ENCODE results near the gene HOXA9.

Gene HOXA9

GRCh38 chr7:27185854-27186667 is 20.7 kb upstream of the HOXA9 start (continued):
- no peak for TF ChIP-seq PRDM2 (tag by site-specific recombination; IDR thresholded peaks at IDR 0.05; ENCODE audit: borderline replicate concordance)
- TF ChIP-seq ZNF214 (tag by site-specific recombination; IDR thresholded peaks at IDR 0.05; ENCODE audit: borderline replicate concordance): no peak
- peak; percentile 84 for TF ChIP-seq SP2 (tag by site-specific recombination; IDR thresholded peaks at IDR 0.05)
- TF ChIP-seq REST (tag by site-specific recombination; IDR thresholded peaks at IDR 0.05): no peak
- no peak for TF ChIP-seq ZNF354C (tag by site-specific recombination; IDR thresholded peaks at IDR 0.05; ENCODE audit: borderline replicate concordance, low read depth)
- TF ChIP-seq ZNF785 (tag by site-specific recombination; IDR thresholded peaks at IDR 0.05): no peak
- no peak for TF ChIP-seq ZFP69B (tag by site-specific recombination; IDR thresholded peaks at IDR 0.05)
- no peak for TF ChIP-seq ZNF324 (tag by site-specific recombination; IDR thresholded peaks at IDR 0.05)
- TF ChIP-seq ZNF132 (tag by site-specific recombination; IDR thresholded peaks at IDR 0.05; ENCODE audit: borderline replicate concordance): no peak
- TF ChIP-seq GLI4 (tag by site-specific recombination; IDR thresholded peaks at IDR 0.05): no peak
- no peak for TF ChIP-seq BCL11A (tag by site-specific recombination; IDR thresholded peaks at IDR 0.05; ENCODE audit: low read depth)
- no peak for TF ChIP-seq PRDM6 (tag by site-specific recombination; IDR thresholded peaks at IDR 0.05)
- TF ChIP-seq ZNF174 (tag by site-specific recombination; IDR thresholded peaks at IDR 0.05): no peak
- TF ChIP-seq ZNF404 (tag by site-specific recombination; IDR thresholded peaks at IDR 0.05): no peak
- no peak for TF ChIP-seq ZNF184 (tag by site-specific recombination; IDR thresholded peaks at IDR 0.05)
- TF ChIP-seq ZSCAN23 (tag by site-specific recombination; IDR thresholded peaks at IDR 0.05): no peak
- TF ChIP-seq ZBTB10 (tag by site-specific recombination; IDR thresholded peaks at IDR 0.05): no peak
- no peak for TF ChIP-seq ZNF398 (tag by site-specific recombination; IDR thresholded peaks at IDR 0.05)
- no peak for TF ChIP-seq AEBP2 (tag by site-specific recombination; IDR thresholded peaks at IDR 0.05; ENCODE audit: borderline replicate concordance)
- TF ChIP-seq ZNF792 (tag by site-specific recombination; IDR thresholded peaks at IDR 0.05): no peak
- peak; percentile 41; the same call in 1 of the 2 replicates for TF ChIP-seq ZFHX2 (tag by site-specific recombination; conservative IDR thresholded peaks at IDR 0.05)
